Muscle layer of colon (tissue), 2 donors: ENCODE data around the gene CCNF.
A peak's percentile ranks its signal among the peaks of the same experiment; 100 is the strongest.

Source experiments
- H3K27ac ChIP-seq: one replicate; pipeline ENCODE4 v1.7.0; 2013; ENCODE audit warnings: low read depth, mild to moderate bottlenecking, low read length, moderate library complexity
- H3K27me3 ChIP-seq, 2 donors: one replicate each; pipeline ENCODE4 v1.7.0; 2013; ENCODE audit warnings: low read length in 2 of 2, mild to moderate bottlenecking in 2 of 2; ENCODE audit not compliant: insufficient read depth in 2 of 2, control insufficient read depth in 1 of 2
- H3K36me3 ChIP-seq: one replicate; pipeline ENCODE4 v1.7.0; 2013; ENCODE audit warnings: mild to moderate bottlenecking, low read length; ENCODE audit not compliant: insufficient read depth
- H3K4me1 ChIP-seq: one replicate; pipeline ENCODE4 v1.7.0; 2013; ENCODE audit warnings: mild to moderate bottlenecking, low read length; ENCODE audit not compliant: insufficient read depth
- H3K4me3 ChIP-seq, 2 donors: one replicate each; pipeline ENCODE4 v1.7.0; 2013; ENCODE audit warnings: low read length in 2 of 2, low read depth in 1 of 2, mild to moderate bottlenecking in 1 of 2, moderate library complexity in 1 of 2
- H3K9ac ChIP-seq: one replicate; pipeline ENCODE4 v1.7.0; 2013; ENCODE audit warnings: low read length
- H3K9me3 ChIP-seq: one replicate; pipeline ENCODE4 v1.7.0; 2013; ENCODE audit warnings: mild to moderate bottlenecking, low read length
- donor health status: abdominal sarcoma.
- donor health status: Adenocarcinoma of cecum.

CCNF gene

DNA sequence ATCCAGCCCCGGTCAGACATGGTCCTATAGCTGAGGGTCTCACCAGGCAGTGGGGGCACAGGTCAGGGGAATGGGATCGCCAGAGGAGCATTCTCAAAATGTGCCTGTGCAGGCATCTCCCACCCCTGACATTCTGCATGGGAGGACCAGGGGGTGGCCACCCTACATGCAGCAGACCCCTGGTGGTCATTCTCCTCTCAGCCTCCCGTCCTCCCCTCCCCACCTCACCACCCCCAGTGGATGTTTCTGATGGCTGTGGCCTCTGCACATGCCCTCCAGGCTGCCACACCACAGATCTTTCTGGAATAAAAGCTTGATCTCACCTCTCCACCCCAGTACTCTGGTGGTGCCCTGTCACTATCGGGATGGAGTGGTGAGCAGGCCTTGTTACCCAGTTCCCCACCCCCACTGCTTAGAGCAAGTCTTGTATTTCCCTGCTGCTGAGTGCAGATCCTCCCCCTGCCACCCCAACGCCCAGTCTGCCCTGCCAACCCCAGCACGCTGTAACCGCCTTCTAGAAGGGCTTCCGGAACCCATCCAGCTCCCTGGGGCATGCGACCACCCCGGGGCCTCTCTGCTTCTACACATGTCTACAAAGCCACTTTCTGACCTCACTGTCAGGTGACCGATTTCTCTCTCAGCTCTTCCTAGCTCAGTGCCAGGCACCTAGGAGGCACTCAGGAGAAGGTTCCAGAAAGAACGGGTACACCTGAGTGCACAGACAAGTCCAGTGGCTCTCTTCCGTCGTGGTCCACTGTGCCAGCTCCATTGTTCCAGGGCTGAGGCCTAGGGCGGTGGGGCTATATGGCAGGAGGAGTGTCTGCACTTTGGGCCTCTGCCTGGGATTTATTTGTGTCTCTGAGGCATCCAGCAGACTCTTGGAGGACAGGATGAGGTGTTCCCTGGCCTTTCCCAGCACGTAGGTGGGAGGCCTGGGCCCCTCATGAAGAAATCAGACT lies 55.0 kb downstream of the CCNF start:
- Histone ChIP-seq H3K9me3 (no peaks in the 10 kb centered on the region), H3K4me1 (peaks cover 25% of the 10 kb centered on the region), H3K27ac (no peak overlapping the region), H3K36me3 (no peaks in the 10 kb centered on the region), H3K4me3 (peak overlapping the region in 1 of 2 donors; percentile 45), H3K27me3 (no peaks in the 10 kb centered on the region), H3K9ac (no peak overlapping the region)

DNA sequence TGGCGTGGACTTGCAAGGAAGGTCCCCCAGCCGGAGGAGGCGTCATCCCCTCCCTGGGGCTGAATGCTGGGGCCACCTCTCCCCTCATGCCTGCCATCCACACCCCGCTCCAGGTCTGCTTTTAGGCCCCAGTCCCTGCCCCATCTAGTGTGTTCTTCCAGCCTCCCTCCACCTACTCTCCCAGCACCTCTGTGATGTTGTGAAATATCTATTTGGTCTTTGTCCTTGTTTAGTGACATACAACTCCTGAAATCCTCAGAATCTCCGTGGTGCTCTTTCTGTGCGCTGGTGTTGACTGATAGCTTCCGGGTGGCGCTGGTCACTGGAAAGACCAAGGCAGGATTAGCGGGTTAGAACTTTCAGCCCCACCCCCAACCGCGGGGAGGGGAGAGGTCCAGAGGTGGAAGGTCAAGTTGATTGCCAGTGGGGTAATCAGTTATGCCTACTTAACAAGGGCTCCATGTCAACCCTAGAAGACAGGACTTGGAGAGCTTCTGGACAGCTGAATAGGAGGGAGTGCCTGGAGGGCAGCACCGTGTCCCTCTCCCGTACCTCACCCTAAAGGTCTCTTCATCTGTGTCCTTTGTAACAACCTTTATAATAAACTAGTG lies 55.8 kb downstream of the CCNF start:
- Histone ChIP-seq H3K9me3 (no peaks in the 10 kb centered on the region), H3K27me3 (no peaks in the 10 kb centered on the region), H3K36me3 (no peaks in the 10 kb centered on the region), H3K27ac (no peak overlapping the region), H3K4me1 (peaks cover 25% of the 10 kb centered on the region), H3K9ac (no peak overlapping the region), H3K4me3 (no peak overlapping the region)

DNA sequence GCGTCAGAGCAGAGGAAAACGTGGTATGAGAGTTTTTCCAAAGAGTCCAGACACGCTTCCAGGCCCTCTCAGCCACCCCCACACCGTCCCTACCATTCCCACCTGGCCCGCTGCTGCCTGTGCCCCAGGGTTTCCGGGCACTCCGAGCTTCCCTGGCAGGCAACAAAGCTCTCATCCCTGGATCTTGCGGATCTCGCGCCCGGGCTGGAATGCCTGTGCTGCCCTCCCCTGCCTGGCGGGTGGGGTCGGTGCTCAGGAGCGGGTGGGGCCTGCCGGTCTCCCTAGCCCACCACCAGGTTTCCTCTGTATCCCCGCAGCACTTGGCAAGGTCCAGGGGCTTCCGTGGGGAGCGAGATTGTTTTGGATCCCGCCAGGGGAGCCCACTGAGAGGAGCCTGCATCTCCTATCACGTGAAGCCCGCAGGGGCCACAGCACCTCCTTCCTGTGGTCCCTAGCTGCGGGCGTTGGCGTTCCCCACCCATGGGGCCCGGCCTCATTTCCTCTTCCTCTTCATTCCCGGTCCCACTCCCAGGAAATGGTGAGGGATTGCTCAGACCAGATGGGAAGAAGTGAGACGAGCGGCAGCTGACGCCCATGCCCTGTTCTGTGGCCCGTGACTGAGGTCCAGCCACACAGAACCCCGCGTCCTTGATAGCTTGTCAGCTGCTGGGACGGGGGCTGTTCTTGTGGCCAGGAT lies 56.7 kb downstream of the CCNF start:
- Histone ChIP-seq H3K27me3 (no peaks in the 10 kb centered on the region), H3K9ac (no peak overlapping the region), H3K4me1 (peaks cover 25% of the 10 kb centered on the region), H3K27ac (no peak overlapping the region), H3K9me3 (no peaks in the 10 kb centered on the region), H3K4me3 (no peak overlapping the region), H3K36me3 (no peaks in the 10 kb centered on the region)

DNA sequence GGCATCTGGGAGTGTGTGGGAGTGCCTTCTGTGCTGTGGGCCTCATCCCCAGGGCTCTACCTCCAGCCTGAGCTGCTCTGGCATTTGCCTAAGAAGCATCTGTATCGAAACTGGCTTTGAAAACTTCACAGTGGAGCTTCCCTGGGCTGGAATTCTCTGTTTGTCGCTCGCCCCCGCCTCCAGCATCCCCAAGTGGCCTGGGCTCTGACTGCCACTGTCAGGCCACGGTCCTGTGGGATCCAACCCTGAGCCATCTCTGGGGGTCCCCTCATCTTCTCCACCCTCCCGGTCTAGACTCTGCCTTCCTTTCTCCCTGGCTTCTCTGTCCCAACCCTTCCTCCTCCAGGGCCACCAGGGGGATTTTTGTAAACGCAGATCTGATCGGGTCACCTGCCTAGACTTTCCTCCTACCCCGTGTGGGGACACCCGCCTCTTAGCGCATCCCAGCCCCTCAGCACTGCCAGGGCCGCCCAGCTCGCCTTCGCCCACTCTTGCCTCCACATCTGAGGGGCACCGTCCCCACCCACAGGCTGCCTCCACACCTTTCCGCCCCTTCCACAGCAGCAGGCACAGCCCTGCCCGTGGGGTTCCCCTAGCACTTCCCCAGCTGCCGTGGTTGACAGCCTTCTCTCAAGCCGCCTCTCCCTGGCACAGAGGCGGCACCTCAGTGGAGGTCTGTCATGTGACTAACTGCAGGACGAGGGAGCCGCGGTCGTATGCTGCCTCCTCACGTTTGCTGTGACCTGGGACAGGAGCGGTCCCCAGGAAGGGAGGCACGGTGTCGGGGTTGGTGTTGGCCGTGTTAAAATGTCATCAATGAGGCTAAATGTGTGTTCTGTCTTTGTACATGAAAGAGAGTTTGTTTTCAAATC lies 57.6 kb downstream of the CCNF start:
- Histone ChIP-seq H3K36me3 (no peaks in the 10 kb centered on the region), H3K4me3 (no peak overlapping the region), H3K9ac (no peak overlapping the region)

DNA sequence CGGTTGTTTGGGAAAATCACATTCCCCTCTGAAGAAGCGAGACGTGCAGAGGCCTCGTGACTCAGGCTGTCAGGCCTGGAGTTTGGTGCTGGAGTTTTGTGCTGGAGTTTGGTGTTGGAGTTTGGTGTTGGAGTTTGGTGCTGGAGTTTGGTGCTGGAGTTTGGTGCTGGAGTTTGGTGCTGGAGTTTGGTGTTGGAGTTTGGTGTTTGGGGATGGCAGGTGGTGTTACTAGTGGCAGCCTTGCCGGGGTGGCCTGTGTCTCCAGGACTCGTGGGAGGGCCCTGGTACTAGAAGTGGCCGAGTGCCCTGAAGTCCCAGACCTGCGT lies 58.2 kb downstream of the CCNF start:
- Histone ChIP-seq H3K4me3 (no peak overlapping the region), H3K4me1 (peaks cover 20% of the 10 kb centered on the region), H3K9ac (no peak overlapping the region), H3K9me3 (no peaks in the 10 kb centered on the region), H3K27me3 (no peaks in the 10 kb centered on the region), H3K36me3 (no peaks in the 10 kb centered on the region), H3K27ac (no peak overlapping the region)

More for the DNA sequence above, 57.6 kb downstream of the CCNF start:
- H3K27me3 ChIP-seq = no peaks in the 10 kb centered on the region
- H3K9me3 ChIP-seq = no peaks in the 10 kb centered on the region
- no peak overlapping the region for H3K27ac ChIP-seq
- H3K4me1 ChIP-seq = peaks cover 25% of the 10 kb centered on the region

DNA sequence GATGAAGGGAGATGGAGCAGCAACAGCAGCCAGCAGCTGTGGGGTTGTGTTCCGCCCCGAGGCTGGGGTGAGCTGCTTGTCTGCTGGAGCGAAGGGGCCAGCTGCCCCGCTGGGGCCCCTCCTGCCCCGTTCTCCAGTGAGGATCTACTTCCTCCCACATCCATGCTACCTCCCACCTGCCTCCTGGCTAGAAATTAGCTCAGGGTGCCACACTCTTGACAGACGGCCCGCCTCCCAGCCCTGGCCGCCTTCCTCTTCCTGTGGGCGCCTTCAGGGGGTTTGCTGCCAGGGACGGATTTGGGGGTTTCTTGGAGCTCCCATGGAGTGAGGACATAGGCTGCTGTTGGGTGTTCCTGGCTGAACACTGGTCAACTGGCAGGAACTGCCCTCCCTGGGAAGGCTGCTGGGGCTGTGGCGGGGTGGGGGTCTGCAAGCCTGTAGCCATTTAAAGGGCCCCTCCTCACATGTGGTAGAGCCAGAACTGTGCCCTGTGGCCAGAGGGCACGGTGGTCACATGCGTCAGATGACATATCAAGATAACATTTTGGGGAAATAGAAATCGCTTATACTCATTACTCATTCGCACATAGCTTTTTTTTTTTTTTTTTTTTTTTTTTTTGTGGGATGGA lies 58.8 kb downstream of the CCNF start:
- Histone ChIP-seq H3K4me3 (no peak overlapping the region), H3K27ac (no peak overlapping the region), H3K4me1 (peaks cover 15% of the 10 kb centered on the region), H3K9me3 (no peaks in the 10 kb centered on the region), H3K9ac (no peak overlapping the region), H3K36me3 (no peaks in the 10 kb centered on the region), H3K27me3 (no peaks in the 10 kb centered on the region)

DNA sequence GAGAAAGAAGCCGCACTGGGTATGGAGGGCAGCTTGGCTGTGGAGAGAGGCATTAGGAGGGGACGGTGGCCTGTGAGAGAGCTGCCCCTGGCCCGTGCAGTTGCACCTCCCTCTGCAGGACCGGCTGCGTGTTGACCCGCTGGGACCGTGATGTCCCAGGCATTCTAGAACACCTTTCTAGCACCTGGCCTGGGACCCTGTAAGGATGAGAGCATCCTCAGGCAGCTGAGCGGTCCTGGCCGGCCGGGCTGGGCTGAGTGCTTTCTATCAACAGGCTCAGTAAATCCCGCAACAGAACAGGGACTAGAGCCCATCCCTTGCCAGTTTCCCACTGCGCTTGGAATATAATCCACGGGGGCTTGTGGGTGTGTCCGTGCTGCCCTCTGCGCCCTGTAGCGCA lies 60.3 kb downstream of the CCNF start:
- Histone ChIP-seq H3K27ac (no peak overlapping the region), H3K36me3 (no peaks in the 10 kb centered on the region), H3K9ac (no peak overlapping the region), H3K27me3 (no peaks in the 10 kb centered on the region), H3K4me1 (no peaks in the 10 kb centered on the region), H3K9me3 (no peaks in the 10 kb centered on the region), H3K4me3 (no peak overlapping the region)

DNA sequence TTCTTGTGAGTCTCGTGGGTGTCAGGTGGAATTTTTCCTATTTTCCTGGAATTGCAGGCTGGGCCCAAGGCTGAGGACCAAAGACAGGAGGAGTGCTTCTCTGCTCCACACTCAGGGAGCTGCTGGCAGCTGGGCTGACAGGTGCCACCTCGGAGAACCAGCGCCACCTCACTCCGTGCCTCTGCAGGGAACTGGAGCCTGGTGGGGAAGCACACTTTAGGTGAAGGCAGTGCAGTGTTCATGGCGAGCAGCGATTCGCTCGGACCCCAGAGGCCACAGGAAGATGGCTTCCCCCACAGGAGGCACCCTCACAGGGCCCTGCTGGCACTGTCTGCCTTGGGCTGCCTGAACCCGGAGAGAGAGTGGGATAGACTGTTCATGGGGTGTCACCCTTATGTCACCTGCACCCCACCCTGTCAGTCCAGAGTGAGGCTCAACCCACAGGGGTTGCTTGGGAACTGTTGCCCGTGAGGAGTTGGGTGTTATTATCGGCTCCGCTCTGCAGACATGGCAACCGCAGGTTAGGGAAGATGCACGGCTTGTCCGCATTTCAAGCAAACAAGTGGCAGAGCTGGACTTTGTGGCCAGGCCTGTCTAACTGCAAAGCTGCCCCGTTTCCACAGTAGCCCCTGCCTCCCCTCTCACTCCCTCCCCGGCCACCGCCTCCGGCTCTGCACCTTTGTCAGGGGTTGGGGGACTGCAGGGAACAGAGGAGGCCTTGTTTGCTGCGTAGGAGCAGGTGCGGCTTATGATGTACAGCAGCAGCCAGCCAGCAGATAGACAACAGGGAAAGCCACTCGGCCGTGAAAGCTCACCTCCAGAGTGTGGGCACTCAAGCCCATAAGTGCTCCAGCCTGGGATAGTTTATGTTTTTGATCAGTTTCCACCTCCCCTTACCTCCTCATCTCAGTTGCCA lies 61.2 kb downstream of the CCNF start:
- Histone ChIP-seq H3K27ac (no peak overlapping the region), H3K9ac (no peak overlapping the region), H3K27me3 (no peaks in the 10 kb centered on the region), H3K4me1 (no peaks in the 10 kb centered on the region), H3K36me3 (no peaks in the 10 kb centered on the region), H3K9me3 (no peaks in the 10 kb centered on the region), H3K4me3 (no peak overlapping the region)

DNA sequence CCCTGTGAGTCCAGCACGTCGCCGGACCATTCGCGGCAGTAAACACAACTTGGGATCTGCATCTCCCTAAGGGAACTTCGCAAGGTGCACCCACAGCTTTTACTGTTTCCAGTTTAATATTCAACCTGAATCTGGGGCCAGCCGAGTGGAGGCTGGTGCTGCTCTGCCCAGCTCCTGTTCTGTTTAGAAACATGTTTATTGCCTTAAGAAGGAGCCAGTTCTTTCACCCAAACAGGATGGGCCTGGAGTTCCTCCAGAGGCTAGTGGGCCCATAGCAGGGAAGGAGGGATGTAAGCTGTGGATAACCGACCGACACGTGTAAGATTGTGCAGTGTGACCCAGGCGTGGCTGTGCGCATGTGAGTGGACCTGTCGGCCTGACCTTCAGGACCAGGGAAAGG lies 63.0 kb downstream of the CCNF start:
- Histone ChIP-seq H3K4me3 (no peak overlapping the region), H3K9ac (no peak overlapping the region), H3K27ac (no peak overlapping the region), H3K4me1 (no peaks in the 10 kb centered on the region), H3K36me3 (no peaks in the 10 kb centered on the region), H3K9me3 (no peaks in the 10 kb centered on the region), H3K27me3 (no peaks in the 10 kb centered on the region)

DNA sequence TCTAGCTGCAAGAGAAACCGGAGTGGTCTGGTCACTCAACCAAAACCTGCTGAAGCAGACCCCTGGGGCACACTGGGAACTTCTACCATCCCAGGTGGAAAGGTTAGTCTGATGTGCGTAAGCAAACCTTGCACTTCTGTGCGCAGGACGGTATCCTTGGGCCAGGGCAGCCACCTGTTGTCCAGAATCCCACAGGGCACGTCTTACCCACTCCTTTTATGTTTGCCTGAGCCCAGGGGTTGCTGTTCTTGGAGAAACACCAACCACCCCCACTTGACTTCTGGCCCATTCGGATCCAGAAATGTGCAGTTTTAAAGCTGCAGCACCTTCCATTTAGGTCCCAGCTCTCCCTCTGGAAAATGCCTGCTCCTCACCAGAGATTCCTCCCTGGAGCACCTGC lies 64.4 kb downstream of the CCNF start:
- H3K27me3 ChIP-seq = no peaks in the 10 kb centered on the region
- H3K4me3 ChIP-seq = no peak overlapping the region
- H3K9me3 ChIP-seq = no peaks in the 10 kb centered on the region
- no peak overlapping the region for H3K9ac ChIP-seq
- no peaks in the 10 kb centered on the region for H3K4me1 ChIP-seq
- no peak overlapping the region for H3K27ac ChIP-seq
- peaks cover 4% of the 10 kb centered on the region for H3K36me3 ChIP-seq
